Gastroesophageal sphincter (tissue), 2 donors: ENCODE results near the gene PTTG1.

Experiments used
- EP300 ChIP-seq: sonication (generic); formaldehyde crosslinking; IDR thresholded peaks from one replicate; pipeline ENCODE4 v1.6.1; 2017; ENCODE audit warnings: antibody characterized with exemption, mild to moderate bottlenecking
- POLR2A ChIP-seq, 2 donors: fragments of 450-650 bp; IDR thresholded peaks; one replicate each; pipeline ENCODE4 v1.6.1; 2017; ENCODE audit warnings: antibody characterized with exemption in 2 of 2, mild to moderate bottlenecking in 2 of 2, moderate library complexity in 1 of 2

- TF ChIP-seq POLR2A (IDR thresholded peaks at IDR 0.05) (no peak), EP300 (no peak)
These were observed 22.8 kb downstream of the PTTG1 start for GRCh38 chr5:160444407-160444806.
